Measurements from ENCODE around the gene IL6. TPM values are rescaled to one million over a fixed set of nuclear protein-coding genes. Genes with fewer than 3 reads are reported as not detected.

The IL6 gene
- total RNA-seq, 1 experiment from 2014 or later = 0.85 TPM

GRCh38 chr7:22677680-22678079 lies 49.3 kb upstream of the IL6 start:
- Histone ChIP-seq H4K20me1 (ENCODE audit: control insufficient read depth, insufficient read depth, insufficient read length) (no peaks in the 10 kb centered on the region), H2BK20ac (ENCODE audit: low read depth, low read length, poor library complexity, severe bottlenecking) (no peak overlapping the region), H3K4me2 (ENCODE audit: insufficient read depth, insufficient read length, low read length) (no peak overlapping the region), H3K18ac (ENCODE audit: insufficient read length, low read depth, low read length) (no peak overlapping the region), H2BK15ac (ENCODE audit: low read depth, low read length) (no peak overlapping the region), H4K5ac (ENCODE audit: insufficient read length, low read depth, low read length) (no peak overlapping the region), H3K56ac (ENCODE audit: insufficient read length, low read depth, low read length) (no peak overlapping the region), H3K9me3 (ENCODE audit: control insufficient read depth, low read depth, low read length) (no peaks in the 10 kb centered on the region), H4K8ac (replicated peaks; ENCODE audit: insufficient read length, low read depth, low read length) (no peak overlapping the region), H3K79me1 (ENCODE audit: insufficient read depth, low read depth, low read length, poor library complexity, severe bottlenecking) (no peaks in the 10 kb centered on the region), H2BK120ac (ENCODE audit: low read depth, low read length, poor library complexity, severe bottlenecking) (no peak overlapping the region), H2AK5ac (ENCODE audit: insufficient read length, low read length) (no peak overlapping the region), H3K4ac (ENCODE audit: low read depth, low read length) (no peak overlapping the region), H3K27ac (ENCODE audit: insufficient read length, low read depth, low read length) (no peak overlapping the region), H3K23ac (ENCODE audit: insufficient read length, low read depth, low read length) (no peak overlapping the region), H3K9ac (ENCODE audit: extremely low read depth, insufficient read length, low read length) (no peak overlapping the region), H3K23me2 (ENCODE audit: insufficient read length, low read depth, low read length, poor library complexity, severe bottlenecking) (no peaks in the 10 kb centered on the region), H2BK12ac (ENCODE audit: insufficient read length, low read depth, low read length) (no peak overlapping the region), H3K27me3 (ENCODE audit: insufficient read depth, low read length) (no peaks in the 10 kb centered on the region), H2AFZ (ENCODE audit: low read length) (no peak overlapping the region), H2BK5ac (ENCODE audit: insufficient read length, low read length) (no peak overlapping the region), H3K14ac (ENCODE audit: insufficient read depth, low read length) (no peak overlapping the region), H3K4me1 (ENCODE audit: insufficient read depth, low read length) (peaks cover 8% of the 10 kb centered on the region; the same call in 1 of the 2 replicates), H4K91ac (ENCODE audit: insufficient read length, low read depth, low read length) (no peak overlapping the region), H3T11ph (ENCODE audit: low read length) (no peak overlapping the region), H3K79me2 (ENCODE audit: insufficient read depth, low read length) (no peaks in the 10 kb centered on the region)
- H3K27ac Mint-ChIP-seq = no peak overlapping the region
- peaks cover 0 to 8% (median 0%) of the 10 kb centered on the region in 3 experiments; a peak in 1 of 7 replicates for H3K36me3 Mint-ChIP-seq (ENCODE audit: insufficient read depth in 1 of 3, low read depth in 3 of 3)
- peaks cover 10 to 12% of the 10 kb centered on the region in 2 experiments for H3K4me1 Mint-ChIP-seq
- H3K27me3 Mint-ChIP-seq (ENCODE audit: low read depth) = no peaks in the 10 kb centered on the region
- peaks cover 0 to 6% of the 10 kb centered on the region in 2 experiments; a peak in 2 of 5 replicates for H3K9me3 Mint-ChIP-seq
- DNase-seq = no peak
- WGBS (ENCODE audit: extremely low coverage, insufficient read length, low lambda C conversion rate) = no CpG with 5 or more reads among the region's 6 CpGs
- no peak for TF ChIP-seq CTCF (conservative IDR thresholded peaks at IDR 0.05)
- H3K4me3 Mint-ChIP-seq = no peak overlapping the region

All from H9 (cell line).